HTR-8/SVneo (cell line): ENCODE data around the gene ZNF667.

ENCODE experiments used
- DNase-seq: peaks from one replicate; pipeline ENCODE4 v3.0.0; 2011; ENCODE audit warnings: low spot score, mixed read lengths; ENCODE audit not compliant: insufficient read length
- FAIRE-seq: peaks from 2 replicates; lab custom pipeline; 2011; peaks lifted over from hg19 to GRCh38; lab: Jason Lieb, UNC

Gene ZNF667

DNA sequence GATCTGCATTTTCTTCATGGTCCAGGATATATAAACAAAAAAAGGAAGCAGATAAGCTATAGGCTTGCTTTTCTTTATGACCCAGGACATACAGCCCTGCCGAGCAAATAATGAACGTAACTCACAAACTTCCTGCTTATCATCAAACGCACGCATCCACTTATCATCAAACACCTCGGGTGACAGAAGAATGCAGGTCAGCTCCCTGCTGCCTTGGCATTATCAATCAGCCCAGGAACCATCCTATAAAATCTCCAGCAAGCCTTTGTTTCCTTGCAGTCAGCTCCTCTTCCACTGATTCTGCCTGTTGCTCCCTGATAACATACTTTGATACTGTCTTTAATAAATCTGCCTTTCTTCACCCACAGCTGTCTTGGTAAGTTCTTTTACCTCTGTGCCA is 78.3 kb downstream of the ZNF667 start:
- DNase-seq (no peak), FAIRE-seq (no peak)

DNA sequence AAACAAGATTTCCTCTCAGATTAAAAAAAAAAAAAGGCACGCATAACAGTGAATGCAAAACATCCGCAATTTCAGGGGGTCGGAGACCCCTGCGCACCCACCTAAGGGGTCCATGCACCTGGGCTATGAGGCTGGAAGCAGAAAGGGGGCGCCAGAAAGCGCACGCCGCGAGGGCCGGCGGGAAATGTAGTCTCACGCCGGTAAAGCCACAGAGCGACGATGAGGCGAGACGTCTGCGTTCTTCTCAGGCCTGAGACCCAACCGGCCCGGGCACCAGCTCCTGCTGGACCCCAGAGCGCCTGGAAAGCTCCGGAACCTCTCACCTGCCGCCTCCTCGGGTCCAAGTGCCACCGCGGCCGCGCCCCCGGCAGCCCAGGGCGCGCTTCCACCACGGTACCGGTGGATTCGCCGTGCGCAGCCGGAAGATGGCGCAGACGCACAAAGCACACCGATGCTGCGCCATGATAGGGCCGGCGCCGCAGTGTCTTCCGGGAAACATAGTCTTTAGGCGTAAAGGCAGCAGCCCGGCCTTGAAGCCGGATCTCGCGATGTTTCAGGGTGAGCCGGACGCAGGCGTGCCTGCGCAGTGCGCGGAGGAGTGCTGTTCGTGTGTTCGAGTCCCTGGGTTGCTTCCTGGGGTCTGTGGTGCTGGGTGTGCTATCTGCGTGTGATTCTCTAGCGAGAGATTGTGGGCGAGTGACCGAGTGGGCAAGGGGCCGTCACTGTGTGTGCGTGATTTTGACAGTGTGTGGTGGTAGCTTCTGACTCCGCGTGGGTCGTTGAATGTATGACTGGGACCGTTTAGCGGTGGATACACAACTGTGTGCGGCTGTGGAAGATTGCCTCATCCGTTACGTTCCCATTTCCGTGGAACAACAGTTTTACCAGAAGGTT is 83.8 kb downstream of the ZNF667 start, which contains the start of gene ZNF582:
Gene ZNF582 (minus strand): TSS at position 416 of the 894 bp plus-strand sequence. CDS start 1,782 bp downstream, outside the sequence.
- FAIRE-seq (peak; percentile 95), DNase-seq (peak; percentile 91)
